Right lobe of liver (tissue), 4 donors: ENCODE results near the gene SPOCK2.

ENCODE experiments used
- CTCF ChIP-seq, 4 donors: fragments of 200-600 bp in 3 of 4; fragments of 450-650 bp in 1 of 4; IDR thresholded peaks; one replicate each; pipeline versions ENCODE4 v1.5.1 to v1.8.0; 2016 to 2022; ENCODE audit warnings: antibody characterized with exemption in 4 of 4, mild to moderate bottlenecking in 2 of 4
- POLR2A ChIP-seq: fragments of 450-650 bp; IDR thresholded peaks from one replicate; pipeline ENCODE4 v1.6.1; 2017; ENCODE audit warnings: antibody characterized with exemption, mild to moderate bottlenecking
- donor health status: DM: no; HTN: no; CAD: no.
- donor health status: DM: no; HTN: no; CAD: no.
- donor health status: DM: no; HTN: yes; CAD: no.

- TF ChIP-seq CTCF (IDR thresholded peaks at IDR 0.05) = no peak
- TF ChIP-seq POLR2A = no peak
Measured at GRCh38 chr10:72098836-72099599, 10.7 kb upstream of the SPOCK2 start.
